ENCODE measurements around the gene TMEM205.
"Not testable (repeated sequence)": the region's sequence is repeated elsewhere in the genome, so short reads cannot be mapped to it uniquely, and the experiment has no call there.

TMEM205 gene

GRCh38 chr19:11373166-11373884, 27.3 kb upstream of the TMEM205 start:
- in situ Hi-C loops (cut with MboI; ENCODE audit: low sequenced_read_pairs), result no loop called here

DNA sequence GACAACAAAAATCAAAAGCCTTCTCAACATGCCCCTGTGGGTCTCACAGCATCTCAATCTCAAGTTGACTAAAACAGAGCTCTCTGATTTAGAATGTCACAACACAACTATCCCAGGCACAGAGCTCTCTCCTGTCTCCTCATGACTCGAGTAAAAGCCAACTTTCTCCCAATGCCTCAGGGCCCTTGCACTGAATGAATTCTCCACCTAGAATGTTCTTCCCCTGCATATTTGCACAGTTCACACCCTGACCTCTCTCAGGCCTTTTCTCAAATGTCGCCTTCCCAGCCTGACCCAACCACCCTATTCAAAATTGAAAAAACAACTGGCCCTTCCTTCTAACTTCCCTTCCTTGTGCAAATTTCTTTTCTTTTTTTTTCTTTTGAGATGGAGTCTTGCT, 24.7 kb upstream of the TMEM205 start:
- in situ Hi-C loops (cut with MboI; ENCODE audit: low sequenced_read_pairs), result no loop called here

DNA sequence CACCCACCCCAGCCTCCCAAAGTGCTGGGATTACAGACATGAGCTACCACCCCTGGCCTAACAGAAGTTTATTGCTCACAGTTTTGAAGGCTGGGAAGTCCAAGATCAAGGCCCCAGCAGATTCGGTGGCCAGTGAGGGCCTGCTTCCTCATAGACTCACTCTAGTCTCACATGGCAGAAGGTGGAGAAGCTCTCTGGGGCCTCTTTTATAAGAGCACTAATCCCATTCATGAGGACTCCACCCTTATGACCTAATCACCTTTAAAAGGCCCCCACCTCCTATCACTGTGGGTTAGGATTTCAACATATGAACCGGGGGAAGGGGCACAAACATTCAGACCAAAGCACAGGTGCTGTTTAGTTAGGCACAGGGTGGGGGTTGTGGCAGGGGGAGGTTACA, 21.5 kb upstream of the TMEM205 start:
- in situ Hi-C loops (cut with MboI; ENCODE audit: low sequenced_read_pairs), result no loop called here

- in situ Hi-C loops (cut with MboI; ENCODE audit: low sequenced_read_pairs), result no loop called here
Observed at GRCh38 chr19:11365557-11366117, 19.6 kb upstream of the TMEM205 start.

DNA sequence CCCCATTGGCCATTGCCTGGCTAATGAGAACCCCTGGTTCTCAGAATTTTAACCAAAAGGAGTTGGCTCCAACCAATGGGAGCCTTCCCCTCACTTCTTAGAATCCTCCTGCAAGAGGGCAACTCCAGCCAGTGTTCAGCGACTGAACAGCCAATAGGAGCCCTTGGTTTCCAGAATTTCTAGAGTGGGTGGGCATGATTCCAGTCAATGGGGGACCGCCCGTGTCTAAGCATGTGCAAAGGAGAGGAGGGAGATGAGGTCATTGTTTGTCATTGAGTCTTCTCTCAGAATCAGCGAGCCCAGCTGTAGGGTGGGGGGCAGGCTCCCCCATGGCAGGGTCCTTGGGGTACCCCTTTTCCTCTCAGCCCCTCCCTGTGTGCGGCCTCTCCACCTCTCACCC, 18.9 kb upstream of the TMEM205 start:
- in situ Hi-C loops (cut with MboI; ENCODE audit: low sequenced_read_pairs), result no loop called here

DNA sequence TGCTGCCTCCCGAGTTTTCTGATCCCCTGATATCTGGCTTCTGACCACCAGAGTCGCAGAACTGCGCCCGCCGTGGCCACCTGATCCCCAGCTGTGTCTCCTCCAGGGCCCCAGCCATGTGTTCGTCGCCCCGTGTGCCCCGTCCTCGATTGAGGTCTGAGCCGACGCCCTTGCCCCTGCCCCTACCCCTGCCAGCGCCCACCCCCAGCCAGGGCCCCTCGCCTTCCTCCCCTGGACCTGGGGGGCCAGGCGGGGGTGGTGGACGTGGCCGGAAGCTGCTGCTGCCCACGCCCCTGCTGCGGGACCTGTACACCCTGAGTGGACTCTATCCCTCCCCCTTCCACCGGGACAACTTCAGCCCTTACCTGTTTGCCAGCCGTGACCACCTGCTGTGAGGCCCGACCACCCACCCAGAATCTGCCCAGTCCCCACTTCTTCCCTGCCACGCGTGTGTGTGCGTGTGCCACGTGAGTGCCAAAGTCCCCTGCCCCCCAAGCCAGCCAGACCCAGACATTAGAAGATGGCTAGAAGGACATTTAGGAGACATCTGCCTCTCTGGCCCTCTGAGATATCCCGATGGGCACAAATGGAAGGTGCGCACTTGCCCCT, 18.3 kb upstream of the TMEM205 start:
- in situ Hi-C loops (cut with MboI; ENCODE audit: low sequenced_read_pairs), result no loop called here

DNA sequence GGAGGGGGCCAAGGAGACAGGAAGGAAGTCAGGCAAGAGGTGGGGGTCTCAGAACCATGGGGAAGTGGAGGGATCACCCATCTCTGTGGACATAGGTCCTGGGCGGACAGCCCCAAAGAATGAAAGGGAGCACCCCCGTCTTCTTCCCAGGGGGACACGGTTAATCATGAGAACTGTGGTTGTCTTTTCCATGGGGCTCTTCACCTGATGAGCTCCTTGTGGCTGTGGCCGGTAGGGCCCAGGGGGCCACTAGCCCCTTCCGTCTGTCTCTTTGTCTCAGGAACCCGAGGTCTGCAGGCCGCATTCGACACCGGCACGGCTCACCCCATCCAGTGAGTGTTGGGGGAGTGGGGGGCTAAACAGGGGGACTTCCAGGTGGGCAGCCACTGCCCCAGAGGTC, 17.8 kb upstream of the TMEM205 start:
- in situ Hi-C loops (cut with MboI; ENCODE audit: low sequenced_read_pairs), result no loop called here

DNA sequence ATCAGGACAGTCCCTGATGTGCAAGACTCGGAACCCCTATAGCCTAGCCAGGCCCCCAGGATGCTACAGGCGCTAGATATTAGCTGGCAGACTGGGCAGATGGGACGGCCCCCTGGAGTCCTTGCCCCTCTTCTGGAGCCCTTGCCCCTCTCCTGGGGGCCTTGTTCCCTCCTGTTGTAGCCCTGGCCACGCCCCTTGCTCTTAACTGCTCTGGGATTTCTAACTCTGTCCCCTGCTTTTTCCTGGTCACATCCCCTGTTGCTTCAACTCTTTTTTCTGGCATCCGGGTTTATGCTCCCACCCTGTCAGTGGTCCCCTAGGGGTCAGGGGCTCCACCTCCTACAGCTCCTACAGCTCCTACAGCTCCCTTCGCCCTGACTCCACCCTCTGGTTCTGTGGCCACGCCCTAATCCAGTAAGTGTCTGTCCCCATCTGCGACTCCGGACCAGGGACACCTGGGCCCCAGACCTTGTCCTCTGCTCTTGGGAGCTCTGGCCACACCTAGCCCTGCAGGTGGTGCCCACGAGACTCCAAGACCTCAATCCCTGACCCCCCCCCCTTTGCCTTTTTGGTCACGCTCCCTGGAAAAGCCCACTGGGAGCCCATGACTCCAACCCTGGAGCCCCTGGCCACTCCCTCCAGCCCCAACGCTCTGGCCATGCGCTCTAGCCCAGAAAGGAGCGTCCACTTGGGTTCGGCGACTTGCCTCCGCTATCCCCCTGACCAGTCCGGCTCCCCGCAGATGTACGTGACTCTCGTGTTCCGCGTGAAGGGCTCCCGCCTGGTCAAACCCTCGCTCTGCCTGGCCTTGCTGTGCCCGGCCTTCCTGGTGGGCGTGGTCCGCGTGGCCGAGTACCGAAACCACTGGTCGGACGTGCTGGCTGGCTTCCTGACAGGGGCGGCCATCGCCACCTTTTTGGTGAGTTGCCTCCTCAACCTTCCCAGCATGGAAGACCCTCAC, 16.0 kb upstream of the TMEM205 start:
- in situ Hi-C loops (cut with MboI; ENCODE audit: low sequenced_read_pairs), result no loop called here

DNA sequence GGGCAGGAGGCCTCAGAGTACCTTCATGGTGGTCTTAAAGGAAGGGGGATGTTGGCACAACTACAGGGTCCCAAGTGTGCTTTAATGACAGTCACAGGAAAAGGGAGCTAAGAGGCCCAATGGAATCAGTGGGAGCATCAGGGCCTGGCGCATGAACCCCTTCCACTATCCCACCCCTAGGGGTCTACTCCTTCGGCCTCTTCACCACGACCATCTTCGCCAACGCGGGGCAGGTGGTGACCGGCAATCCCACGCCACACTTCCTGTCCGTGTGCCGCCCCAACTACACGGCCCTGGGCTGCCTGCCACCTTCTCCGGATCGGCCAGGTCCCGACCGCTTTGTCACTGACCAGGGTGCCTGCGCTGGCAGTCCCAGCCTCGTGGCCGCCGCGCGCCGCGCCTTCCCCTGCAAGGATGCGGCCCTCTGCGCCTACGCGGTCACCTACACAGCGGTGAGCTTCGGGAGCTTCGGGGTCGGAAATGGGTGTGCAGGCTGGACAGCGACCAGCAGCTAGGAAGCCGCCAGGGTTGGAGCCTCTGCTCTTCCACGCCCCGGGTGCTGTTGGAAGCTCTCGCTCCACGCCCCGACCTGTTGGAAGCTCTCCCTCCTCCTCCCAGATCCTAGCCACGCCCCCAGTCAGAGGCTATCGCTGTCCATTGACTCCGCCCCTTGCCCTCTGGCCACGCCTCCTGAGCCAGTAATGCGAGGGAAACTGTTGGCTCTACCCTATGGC, 15.1 kb upstream of the TMEM205 start:
- in situ Hi-C loops (cut with MboI; ENCODE audit: low sequenced_read_pairs), result no loop called here

GRCh38 chr19:11359421-11359820, 13.4 kb upstream of the TMEM205 start:
- in situ Hi-C loops (cut with MboI; ENCODE audit: low sequenced_read_pairs), result no loop called here

- in situ Hi-C loops (cut with MboI; ENCODE audit: low sequenced_read_pairs), result no loop called here
Observed at GRCh38 chr19:11356676-11357550, 10.8 kb upstream of the TMEM205 start.

DNA sequence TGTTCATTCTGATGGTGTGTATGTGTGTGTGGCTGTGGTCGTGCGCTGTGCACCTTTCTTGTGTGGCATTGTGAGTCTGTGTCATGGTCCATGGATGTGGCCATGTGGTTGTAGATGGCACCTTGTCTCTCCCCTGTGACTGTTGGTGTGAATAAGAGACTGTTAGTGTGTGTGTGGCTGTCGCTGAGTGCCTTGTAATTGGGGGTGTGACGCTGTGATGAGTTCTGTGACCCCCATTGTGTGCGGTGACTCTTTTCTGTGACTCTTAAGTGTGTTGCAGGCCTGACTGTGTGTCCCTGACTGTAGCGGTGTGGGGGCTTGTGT, 10.0 kb upstream of the TMEM205 start:
- in situ Hi-C loops (cut with MboI; ENCODE audit: low sequenced_read_pairs), result no loop called here

GRCh38 chr19:11355160-11356073, 9.3 kb upstream of the TMEM205 start, which contains the start of gene PLPPR2:
Gene PLPPR2 (plus strand): TSS chr19:11355432. CDS start chr19:11357674, 2,242 bp downstream.
- in situ Hi-C loops (cut with MboI; ENCODE audit: low sequenced_read_pairs), result no loop called here

GRCh38 chr19:11354102-11354501, 8.0 kb upstream of the TMEM205 start:
- in situ Hi-C loops (cut with MboI; ENCODE audit: low sequenced_read_pairs), result not testable (repeated sequence)

- in situ Hi-C loops (cut with MboI; ENCODE audit: low sequenced_read_pairs), result no loop called here
Observed at GRCh38 chr19:11349171-11349570, 3.1 kb upstream of the TMEM205 start.

- in situ Hi-C loops (cut with MboI; ENCODE audit: low sequenced_read_pairs), result no loop called here
Observed at GRCh38 chr19:11347546-11348039, 1.5 kb upstream of the TMEM205 start.

DNA sequence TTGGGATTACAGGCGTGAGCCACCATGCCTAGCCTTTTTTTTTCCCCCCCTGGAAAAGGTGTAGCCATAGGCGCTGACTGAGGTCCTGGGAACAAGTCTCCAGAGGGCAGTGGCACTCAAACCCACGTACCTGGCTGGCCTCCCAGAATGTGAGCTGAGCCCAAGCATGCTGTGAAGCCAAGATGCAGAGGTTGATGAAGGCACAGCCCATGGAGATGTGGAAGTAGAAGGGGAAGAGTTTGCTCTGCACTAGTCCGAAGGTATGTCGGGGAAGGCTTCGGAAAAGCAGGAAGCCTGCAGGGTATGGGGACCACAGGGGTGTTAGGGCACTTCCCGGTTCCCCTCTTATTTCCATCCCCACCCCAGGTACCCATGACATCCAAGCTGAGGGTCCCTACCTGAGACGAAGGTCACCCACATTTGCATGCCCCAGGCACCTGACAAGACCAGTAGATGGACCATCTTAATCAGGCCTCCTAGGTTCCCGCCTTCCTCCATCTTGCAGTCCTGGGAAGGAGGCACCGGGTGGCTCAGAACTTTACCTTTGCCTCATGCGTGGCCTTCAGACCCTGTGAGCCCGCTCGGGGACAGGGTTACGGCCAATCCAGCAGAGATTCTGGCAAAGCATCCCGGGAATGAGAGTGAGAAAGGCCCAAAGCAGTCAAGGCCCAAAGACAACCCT, 805 bp downstream of the TMEM205 start:
- in situ Hi-C loops (cut with MboI; ENCODE audit: low sequenced_read_pairs), result no loop called here

DNA sequence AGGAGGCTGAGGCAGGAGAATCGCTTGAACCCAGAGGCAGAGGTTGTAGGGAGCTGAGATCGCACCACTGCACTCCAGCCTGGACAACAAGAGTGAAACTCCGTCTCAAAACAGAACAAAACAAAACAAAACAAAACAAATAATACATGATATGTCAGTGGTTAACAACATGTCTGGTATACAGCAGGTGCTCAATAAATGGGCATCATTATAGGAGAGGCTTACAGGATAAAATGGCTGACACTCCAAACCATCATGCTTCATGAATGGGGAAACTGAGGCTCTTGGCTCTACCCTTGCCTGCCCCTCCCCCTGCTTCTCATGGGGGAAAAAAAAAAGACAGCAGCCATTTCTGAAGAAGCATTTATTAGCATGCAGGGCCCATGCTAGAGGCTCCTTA, 3.6 kb downstream of the TMEM205 start:
- in situ Hi-C loops (cut with MboI; ENCODE audit: low sequenced_read_pairs), result no loop called here
